ENCODE results near the gene FOXB1. TPM values are rescaled to one million over a fixed set of nuclear protein-coding genes. Genes with fewer than 3 reads are reported as not detected.

The FOXB1 gene
- total RNA-seq, 1 experiment from 2014 or later, result 10.8 TPM

DNA sequence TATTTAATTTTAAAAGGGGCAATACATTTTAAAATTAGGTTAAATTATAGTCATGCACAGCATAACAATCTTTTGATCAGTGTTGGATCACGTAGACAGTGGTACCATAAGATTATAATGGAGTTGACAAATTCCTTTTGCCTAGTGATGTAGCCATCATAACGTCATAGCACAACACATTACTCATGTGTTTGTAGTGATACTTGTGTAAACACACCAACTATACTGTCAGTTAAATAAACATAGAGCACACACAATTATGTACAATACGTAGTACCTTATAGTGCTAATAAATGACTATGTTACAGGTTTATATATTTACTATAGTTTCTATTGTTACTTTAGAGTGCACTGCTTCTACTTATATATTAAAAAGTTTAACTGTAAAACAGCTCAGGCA lies 31.2 kb downstream of the FOXB1 start:
- no peaks in the 10 kb centered on the region for H3K36me3 Mint-ChIP-seq
- no peak for ATAC-seq
- ChIA-PET POLR2A (no interaction called here), CTCF (no interaction called here)
- H3K27me3 Mint-ChIP-seq (ENCODE audit: low read depth), result no peaks in the 10 kb centered on the region
- TF ChIP-seq, protein P1, sequence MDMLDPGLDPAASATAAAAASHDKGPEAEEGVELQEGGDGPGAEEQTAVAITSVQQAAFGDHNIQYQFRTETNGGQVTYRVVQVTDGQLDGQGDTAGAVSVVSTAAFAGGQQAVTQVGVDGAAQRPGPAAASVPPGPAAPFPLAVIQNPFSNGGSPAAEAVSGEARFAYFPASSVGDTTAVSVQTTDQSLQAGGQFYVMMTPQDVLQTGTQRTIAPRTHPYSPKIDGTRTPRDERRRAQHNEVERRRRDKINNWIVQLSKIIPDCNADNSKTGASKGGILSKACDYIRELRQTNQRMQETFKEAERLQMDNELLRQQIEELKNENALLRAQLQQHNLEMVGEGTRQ (CRISPR knock-in tag; IDR thresholded peaks at IDR 0.05), result no peak
- no peak for TF ChIP-seq MYBL2 (CRISPR knock-in tag; IDR thresholded peaks at IDR 0.05)
- TF ChIP-seq OVOL2 (CRISPR knock-in tag; IDR thresholded peaks at IDR 0.05; ENCODE audit: borderline replicate concordance), result no peak
- TF ChIP-seq, protein P2, sequence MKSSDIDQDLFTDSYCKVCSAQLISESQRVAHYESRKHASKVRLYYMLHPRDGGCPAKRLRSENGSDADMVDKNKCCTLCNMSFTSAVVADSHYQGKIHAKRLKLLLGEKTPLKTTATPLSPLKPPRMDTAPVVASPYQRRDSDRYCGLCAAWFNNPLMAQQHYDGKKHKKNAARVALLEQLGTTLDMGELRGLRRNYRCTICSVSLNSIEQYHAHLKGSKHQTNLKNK (CRISPR knock-in tag; IDR thresholded peaks at IDR 0.05), result no peak
- H3K4me3 Mint-ChIP-seq, result no peak overlapping the region
- DNase-seq (ENCODE audit: low spot score), result no peak
- H3K9me3 Mint-ChIP-seq, result no peaks in the 10 kb centered on the region
- H3K4me1 Mint-ChIP-seq, result peaks cover 39% of the 10 kb centered on the region
- no peak overlapping the region for H3K27ac Mint-ChIP-seq

DNA sequence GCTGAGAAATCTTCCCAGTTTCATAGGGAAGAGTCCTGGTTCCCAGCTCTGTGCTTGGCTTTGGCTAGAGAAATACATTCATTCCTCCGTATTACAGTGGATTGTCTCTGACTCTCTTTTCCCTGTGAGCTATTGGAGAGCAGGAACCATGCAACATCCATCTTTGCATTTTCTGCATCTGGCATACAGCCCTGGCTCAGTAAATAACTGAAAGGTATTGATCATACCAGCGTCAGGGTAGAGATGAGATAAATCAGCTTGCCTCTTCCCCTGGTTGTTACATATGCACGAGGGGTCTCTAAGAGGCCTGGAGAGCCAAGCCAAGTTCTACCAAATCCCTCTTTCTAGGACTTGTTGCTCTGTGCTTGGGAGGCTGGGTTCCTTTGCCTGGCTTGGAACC lies 35.2 kb downstream of the FOXB1 start:
- Mint-ChIP-seq H3K4me3 (no peak overlapping the region), H3K4me1 (peaks cover 61% of the 10 kb centered on the region), H3K9me3 (0 out of 2 replicates have a peak, but pooled peaks cover 3% of the 10 kb centered on the region), H3K27me3 (ENCODE audit: low read depth) (no peaks in the 10 kb centered on the region), H3K36me3 (no peaks in the 10 kb centered on the region), H3K27ac (no peak overlapping the region)
- ATAC-seq (no peak), DNase-seq (ENCODE audit: low spot score) (no peak)
- CTCF ChIA-PET, result interaction anchor here (0.6 kb wide), 1 partner anchor 17 kb away, joined by 7 read pairs; no protein-coding TSS in a partner anchor
- POLR2A ChIA-PET, result no interaction called here
- TF ChIP-seq, protein P3, sequence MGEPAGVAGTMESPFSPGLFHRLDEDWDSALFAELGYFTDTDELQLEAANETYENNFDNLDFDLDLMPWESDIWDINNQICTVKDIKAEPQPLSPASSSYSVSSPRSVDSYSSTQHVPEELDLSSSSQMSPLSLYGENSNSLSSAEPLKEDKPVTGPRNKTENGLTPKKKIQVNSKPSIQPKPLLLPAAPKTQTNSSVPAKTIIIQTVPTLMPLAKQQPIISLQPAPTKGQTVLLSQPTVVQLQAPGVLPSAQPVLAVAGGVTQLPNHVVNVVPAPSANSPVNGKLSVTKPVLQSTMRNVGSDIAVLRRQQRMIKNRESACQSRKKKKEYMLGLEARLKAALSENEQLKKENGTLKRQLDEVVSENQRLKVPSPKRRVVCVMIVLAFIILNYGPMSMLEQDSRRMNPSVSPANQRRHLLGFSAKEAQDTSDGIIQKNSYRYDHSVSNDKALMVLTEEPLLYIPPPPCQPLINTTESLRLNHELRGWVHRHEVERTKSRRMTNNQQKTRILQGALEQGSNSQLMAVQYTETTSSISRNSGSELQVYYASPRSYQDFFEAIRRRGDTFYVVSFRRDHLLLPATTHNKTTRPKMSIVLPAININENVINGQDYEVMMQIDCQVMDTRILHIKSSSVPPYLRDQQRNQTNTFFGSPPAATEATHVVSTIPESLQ (CRISPR knock-in tag; IDR thresholded peaks at IDR 0.05), result no peak
- TF ChIP-seq, protein P4, sequence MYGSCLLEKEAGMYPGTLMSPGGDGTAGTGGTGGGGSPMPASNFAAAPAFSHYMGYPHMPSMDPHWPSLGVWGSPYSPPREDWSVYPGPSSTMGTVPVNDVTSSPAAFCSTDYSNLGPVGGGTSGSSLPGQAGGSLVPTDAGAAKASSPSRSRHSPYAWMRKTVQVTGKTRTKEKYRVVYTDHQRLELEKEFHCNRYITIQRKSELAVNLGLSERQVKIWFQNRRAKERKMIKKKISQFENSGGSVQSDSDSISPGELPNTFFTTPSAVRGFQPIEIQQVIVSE (CRISPR knock-in tag; IDR thresholded peaks at IDR 0.05; ENCODE audit: borderline replicate concordance), result no peak
- TF ChIP-seq, protein P5, sequence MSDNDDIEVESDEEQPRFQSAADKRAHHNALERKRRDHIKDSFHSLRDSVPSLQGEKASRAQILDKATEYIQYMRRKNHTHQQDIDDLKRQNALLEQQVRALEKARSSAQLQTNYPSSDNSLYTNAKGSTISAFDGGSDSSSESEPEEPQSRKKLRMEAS (CRISPR knock-in tag; IDR thresholded peaks at IDR 0.05), result no peak
- TF ChIP-seq GABPB1 (CRISPR knock-in tag; IDR thresholded peaks at IDR 0.05) (no peak), ZNF263 (CRISPR knock-in tag; IDR thresholded peaks at IDR 0.05; ENCODE audit: low read depth) (no peak), NFYB (CRISPR knock-in tag; conservative IDR thresholded peaks at IDR 0.05; ENCODE audit: low read depth) (no peak), JUN (CRISPR knock-in tag; IDR thresholded peaks at IDR 0.05) (no peak), TCF7 (CRISPR knock-in tag; IDR thresholded peaks at IDR 0.05; ENCODE audit: low read depth) (no peak), FOXP1 (CRISPR knock-in tag; IDR thresholded peaks at IDR 0.05; ENCODE audit: borderline replicate concordance) (no peak), NR2C2 (CRISPR knock-in tag; IDR thresholded peaks at IDR 0.05) (no peak), ETV6 (CRISPR knock-in tag; IDR thresholded peaks at IDR 0.05) (no peak), NFE2L1 (CRISPR knock-in tag; IDR thresholded peaks at IDR 0.05) (no peak), ZNF121 (CRISPR knock-in tag; IDR thresholded peaks at IDR 0.05) (no peak)
- TF ChIP-seq, protein P6, sequence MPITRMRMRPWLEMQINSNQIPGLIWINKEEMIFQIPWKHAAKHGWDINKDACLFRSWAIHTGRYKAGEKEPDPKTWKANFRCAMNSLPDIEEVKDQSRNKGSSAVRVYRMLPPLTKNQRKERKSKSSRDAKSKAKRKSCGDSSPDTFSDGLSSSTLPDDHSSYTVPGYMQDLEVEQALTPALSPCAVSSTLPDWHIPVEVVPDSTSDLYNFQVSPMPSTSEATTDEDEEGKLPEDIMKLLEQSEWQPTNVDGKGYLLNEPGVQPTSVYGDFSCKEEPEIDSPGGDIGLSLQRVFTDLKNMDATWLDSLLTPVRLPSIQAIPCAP (CRISPR knock-in tag; IDR thresholded peaks at IDR 0.05), result no peak
- TF ChIP-seq, protein P7, sequence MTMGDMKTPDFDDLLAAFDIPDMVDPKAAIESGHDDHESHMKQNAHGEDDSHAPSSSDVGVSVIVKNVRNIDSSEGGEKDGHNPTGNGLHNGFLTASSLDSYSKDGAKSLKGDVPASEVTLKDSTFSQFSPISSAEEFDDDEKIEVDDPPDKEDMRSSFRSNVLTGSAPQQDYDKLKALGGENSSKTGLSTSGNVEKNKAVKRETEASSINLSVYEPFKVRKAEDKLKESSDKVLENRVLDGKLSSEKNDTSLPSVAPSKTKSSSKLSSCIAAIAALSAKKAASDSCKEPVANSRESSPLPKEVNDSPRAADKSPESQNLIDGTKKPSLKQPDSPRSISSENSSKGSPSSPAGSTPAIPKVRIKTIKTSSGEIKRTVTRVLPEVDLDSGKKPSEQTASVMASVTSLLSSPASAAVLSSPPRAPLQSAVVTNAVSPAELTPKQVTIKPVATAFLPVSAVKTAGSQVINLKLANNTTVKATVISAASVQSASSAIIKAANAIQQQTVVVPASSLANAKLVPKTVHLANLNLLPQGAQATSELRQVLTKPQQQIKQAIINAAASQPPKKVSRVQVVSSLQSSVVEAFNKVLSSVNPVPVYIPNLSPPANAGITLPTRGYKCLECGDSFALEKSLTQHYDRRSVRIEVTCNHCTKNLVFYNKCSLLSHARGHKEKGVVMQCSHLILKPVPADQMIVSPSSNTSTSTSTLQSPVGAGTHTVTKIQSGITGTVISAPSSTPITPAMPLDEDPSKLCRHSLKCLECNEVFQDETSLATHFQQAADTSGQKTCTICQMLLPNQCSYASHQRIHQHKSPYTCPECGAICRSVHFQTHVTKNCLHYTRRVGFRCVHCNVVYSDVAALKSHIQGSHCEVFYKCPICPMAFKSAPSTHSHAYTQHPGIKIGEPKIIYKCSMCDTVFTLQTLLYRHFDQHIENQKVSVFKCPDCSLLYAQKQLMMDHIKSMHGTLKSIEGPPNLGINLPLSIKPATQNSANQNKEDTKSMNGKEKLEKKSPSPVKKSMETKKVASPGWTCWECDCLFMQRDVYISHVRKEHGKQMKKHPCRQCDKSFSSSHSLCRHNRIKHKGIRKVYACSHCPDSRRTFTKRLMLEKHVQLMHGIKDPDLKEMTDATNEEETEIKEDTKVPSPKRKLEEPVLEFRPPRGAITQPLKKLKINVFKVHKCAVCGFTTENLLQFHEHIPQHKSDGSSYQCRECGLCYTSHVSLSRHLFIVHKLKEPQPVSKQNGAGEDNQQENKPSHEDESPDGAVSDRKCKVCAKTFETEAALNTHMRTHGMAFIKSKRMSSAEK (CRISPR knock-in tag; IDR thresholded peaks at IDR 0.05; ENCODE audit: borderline replicate concordance), result no peak
- TF ChIP-seq, protein P8, sequence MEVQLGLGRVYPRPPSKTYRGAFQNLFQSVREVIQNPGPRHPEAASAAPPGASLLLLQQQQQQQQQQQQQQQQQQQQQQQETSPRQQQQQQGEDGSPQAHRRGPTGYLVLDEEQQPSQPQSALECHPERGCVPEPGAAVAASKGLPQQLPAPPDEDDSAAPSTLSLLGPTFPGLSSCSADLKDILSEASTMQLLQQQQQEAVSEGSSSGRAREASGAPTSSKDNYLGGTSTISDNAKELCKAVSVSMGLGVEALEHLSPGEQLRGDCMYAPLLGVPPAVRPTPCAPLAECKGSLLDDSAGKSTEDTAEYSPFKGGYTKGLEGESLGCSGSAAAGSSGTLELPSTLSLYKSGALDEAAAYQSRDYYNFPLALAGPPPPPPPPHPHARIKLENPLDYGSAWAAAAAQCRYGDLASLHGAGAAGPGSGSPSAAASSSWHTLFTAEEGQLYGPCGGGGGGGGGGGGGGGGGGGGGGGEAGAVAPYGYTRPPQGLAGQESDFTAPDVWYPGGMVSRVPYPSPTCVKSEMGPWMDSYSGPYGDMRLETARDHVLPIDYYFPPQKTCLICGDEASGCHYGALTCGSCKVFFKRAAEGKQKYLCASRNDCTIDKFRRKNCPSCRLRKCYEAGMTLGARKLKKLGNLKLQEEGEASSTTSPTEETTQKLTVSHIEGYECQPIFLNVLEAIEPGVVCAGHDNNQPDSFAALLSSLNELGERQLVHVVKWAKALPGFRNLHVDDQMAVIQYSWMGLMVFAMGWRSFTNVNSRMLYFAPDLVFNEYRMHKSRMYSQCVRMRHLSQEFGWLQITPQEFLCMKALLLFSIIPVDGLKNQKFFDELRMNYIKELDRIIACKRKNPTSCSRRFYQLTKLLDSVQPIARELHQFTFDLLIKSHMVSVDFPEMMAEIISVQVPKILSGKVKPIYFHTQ (CRISPR knock-in tag; IDR thresholded peaks at IDR 0.05), result no peak
